OCI-M2 (cell line): ENCODE data around the gene SCFD2.
"Not testable (repeated sequence)": the region's sequence is repeated elsewhere in the genome, so short reads cannot be mapped to it uniquely, and the experiment has no call there.

Experiments
- DNase-seq: peaks from one replicate; lab custom pipeline; 2025; ENCODE audit not compliant: unreplicated experiment; lab: John Stamatoyannopoulos, UW

Gene SCFD2

DNA sequence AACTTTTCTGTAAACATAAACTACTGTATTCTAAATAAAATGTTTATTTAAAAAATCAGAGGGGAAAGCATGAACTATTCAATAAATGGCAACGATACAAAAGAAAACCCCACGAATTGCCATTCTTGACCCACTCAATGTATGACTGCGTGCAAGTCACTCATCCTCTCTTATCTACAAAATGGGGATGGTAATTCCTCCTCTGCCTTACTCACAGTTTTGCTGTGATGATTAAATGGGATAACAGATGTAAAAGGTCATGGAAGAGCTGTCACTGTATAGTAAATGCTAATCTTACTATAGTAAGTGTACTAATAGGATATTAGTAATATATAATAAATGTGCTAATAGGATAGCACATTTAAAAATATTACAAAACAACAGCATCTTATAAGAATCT, 173.4 kb downstream of the SCFD2 start:
- no peak for DNase-seq

DNA sequence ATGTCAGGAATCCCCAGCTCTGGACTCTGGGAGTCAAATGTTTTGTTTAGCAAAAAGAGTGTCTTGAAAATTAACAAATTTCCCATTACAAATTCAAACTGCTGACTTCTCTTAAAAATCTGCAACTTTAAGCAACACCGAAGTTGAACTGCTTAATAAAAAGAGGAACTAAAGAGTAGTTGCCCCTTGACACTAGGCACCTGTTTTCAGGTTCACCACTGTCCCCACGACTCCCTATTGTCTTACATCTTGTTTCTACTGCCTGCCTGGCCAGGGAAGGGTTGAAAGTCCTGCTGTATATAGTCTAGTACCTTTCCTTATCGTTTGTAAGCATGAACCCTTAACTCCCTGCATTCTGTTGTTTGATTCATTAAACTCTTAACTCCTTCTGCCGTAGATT, 173.9 kb downstream of the SCFD2 start:
- DNase-seq = no peak

DNA sequence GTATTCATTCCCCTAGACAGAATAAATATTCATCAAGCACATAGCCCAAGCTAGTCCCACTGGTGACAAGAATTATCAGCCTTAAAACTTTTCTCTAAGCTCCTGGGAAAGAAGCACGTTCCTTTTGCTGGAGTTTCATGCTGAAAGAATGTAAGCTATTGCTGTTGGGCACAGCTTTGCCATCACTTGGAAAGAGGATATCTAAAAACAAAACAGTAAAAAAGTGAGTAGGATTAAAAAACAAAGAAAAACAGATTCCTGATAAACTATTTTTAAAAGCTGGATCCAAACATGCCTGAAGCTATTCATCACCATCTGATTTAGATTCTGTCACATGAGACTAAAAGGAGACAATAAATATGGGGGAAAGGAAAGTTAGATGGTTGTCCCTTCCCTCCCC, 176.8 kb downstream of the SCFD2 start:
- DNase-seq = no peak

DNA sequence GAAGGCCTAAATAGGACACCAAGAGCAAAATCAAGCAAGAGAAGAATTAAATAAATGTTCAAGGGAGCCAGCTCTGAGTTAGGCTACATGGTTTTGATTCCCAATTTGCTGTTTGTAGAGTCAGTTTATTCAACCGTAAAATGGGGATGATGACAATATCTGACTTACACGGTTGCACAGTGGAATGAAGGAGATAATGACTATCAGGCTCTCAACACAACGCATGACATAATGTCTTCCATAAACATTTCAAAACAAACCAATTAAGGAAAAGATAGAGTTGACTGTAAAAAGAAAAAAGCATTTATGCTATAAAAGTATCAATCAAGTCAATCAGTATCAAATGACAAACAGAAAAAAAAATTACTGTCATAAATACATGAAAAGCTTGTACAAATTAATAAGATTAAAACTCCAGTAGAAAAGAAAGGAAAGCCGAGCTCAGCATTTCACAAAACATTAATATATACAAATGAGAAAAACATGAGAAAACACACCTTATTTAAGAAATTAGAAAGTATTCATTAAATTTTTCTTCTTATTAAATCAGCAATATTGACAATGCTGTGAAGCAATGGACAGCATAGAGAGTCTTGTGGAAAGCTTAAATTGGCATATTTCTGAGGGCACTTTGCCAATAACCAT, 179.0 kb downstream of the SCFD2 start:
- no peak for DNase-seq

DNA sequence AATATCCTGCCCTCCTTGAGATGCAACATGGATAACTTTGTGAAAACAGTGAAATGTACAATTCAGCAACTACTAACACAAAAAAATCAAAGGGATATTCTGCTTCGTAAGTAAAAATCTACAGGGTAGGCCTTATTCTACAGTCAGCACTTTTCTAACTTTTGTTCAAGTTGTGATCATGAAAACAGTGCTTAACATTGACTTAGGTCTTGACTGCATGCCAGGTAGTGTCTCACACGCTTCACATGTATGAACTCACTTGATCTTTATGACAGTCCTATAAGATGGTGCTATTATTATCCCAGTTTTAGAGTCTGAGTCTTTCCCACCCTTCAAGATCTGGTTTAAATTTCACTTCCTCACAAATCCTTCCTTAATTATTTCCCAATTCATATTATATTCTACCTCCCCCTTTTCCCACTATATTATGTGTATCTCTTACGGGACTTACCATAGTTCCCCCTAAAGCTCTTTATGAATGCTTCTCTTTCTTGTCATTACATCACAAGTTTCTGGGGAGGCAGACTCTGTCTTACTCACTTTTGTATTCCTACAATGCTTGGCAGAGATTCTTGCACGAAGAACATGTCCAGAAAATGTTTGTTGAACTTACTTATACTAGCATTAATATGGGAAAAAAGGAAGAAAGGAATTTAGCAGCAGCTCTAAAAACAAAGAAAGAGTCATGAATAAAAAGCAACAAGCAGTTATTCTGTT, 179.8 kb downstream of the SCFD2 start:
- DNase-seq = no peak

DNA sequence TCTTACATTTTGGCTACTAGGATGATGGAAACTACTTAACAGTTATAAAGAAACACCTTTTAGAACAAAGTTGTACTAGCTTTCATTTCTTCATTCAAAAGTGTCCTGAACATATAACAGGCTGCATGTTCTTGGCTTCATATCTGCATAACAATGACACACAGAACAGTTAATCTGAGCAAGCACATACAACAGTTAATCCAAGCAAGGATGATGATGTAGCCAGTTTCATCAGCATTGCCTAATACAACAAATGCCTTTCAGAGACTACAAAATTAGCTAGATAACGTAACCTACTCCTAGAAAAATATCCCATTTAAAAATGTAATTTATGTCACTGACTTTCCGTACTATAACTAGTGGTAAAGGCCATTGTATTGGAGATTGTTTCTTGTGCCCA, 182.1 kb downstream of the SCFD2 start:
- no peak for DNase-seq

DNA sequence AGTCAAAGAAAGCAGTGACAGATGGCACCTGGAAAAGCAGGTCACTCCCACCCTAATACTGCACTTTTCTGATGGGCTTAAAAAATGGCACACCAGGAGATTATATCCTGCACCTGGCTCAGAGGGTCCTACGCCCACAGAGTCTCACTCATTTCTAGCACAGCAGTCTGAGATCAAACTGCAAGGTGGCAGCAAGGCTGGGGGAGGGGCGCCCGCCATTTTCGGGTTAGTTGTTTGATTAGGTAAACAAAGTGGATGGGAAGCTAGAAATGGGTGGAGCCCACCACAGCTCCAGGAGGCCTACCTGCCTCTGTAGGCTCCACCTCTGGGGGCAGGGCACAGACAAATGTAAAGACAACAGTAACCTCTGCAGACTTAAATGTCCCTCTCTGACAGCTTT, 188.1 kb downstream of the SCFD2 start:
- DNase-seq = not testable (repeated sequence)

DNA sequence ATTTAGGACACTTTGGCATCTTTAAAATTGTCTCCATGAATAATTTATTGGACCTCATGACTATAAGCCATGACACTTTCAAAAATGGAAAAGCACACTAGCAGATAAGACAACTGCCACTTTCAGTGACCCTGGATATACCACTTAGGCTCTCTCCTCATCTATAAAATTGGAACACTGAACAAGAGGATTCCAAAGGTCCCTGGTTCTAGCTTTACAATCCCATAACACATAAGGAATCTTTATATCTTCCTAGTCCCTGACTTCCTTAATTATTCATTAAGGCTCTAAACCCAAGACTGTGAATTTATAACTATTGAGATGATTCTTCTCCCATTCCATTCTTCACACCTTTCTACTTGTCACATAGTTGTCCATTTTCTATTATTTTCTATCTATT, 190.2 kb downstream of the SCFD2 start:
- DNase-seq = no peak

DNA sequence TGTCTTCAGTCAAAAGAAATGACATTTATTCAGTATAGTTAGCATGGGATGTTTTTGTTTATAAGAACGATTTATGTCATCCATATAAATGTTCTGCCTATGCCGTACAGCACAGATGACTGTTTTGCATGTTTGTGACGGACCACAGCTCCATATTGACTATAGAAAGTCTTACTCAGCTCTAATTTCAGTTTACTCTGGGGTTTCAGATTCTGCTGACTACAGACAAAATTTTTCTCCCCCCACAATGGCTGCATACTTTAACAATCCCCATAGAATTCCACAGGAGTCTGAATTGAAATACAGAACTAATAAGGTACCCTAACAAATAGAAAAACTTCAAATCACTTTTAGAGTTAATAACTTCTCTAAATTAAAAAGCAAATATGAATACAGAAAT, 191.0 kb downstream of the SCFD2 start:
- no peak for DNase-seq

DNA sequence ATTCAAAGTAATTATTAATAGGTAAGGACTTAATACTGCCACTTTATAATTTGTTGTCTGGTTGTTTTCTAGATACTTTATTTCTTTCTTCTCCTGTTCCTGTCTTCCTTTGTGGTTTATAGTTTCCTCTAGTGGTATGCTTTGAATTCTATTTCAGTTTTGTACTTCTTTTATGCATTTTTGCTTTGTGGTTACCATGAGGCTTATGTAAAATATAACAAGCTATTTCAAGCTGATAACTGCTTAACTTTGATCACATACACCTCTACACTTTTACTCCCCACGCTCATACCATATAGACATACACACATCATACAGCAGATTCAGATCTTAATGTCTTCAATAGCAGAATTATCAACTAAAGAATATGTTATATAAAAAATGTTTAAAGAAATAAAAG, 192.3 kb downstream of the SCFD2 start:
- no peak for DNase-seq

DNA sequence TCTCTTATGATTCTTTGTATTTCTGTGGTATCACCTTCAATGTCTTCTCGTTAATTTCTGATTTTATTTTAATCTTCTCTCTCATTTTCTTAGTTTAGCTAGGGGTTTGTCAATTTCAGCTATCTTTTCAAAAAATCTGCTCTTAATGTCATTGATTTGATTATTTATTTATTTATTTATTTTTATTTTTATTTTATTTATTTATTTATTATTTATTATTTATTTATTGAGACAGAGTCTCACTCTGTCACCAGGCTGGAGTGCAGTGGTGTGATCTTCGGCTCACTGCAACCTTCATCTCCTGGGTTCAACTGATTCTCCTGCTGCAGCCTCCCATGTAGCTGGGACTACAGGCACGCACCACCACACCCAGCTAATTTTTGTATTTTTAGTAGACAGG, 194.1 kb downstream of the SCFD2 start:
- no peak for DNase-seq

DNA sequence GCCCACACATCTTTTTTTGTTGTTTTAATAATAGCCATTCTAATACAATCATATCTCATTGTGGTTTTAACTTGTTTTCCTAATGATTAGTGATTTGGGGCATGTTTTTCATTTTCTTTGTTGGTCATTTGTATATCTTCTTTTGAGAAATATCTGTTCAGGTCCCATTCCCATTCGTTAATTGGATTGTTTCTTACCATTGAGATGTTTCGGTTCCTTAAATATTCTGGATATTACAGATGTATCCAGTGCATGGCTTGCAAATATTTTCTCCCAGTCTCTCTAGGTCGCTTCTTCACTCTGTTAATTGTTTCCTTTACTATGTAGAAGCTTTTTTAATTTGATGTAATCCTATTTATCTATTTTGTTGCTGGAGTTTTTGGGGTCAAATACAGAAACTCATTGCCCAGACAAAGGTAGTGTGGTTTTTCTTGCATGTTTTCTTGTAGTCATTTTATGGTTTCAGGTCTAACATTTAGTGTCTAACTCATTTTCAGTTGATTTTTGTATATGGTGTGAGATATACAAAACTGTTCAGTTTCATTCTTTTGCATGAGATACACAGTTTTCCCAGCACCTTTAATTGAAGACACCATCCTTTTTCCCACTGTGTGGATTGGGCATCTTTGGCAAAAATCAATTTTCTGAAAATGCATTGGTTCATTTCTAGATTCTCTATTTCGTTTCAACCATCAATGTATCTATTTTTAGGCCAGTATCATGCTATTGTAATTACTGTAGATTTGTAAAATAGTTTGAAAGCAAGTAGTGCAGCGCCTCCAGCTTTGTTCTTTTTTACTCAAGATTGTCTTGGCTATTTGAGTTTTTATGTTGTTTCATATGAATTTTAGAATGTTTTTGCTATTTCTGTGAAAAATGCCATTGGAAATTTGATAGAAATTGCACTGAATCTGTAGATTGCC, 195.9 kb downstream of the SCFD2 start:
- DNase-seq = no peak

DNA sequence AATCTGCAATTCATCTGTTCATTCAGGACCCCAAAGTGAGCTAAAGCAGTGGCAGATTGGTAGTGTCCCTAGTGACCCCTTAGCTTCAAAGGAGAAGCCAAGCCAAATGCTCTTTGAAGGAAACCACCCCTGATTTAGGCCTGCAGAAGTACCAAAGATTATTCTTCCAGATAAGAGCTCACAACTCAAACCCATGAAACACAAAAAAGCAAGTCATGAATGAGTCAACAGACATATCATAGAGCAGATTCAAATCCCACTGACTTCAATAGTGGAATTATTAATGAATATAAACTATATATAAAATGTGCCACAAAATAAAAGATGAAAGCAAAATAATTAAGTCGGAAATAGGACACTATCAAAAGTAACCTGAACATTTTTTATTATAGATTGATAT, 197.6 kb downstream of the SCFD2 start:
- no peak for DNase-seq

DNA sequence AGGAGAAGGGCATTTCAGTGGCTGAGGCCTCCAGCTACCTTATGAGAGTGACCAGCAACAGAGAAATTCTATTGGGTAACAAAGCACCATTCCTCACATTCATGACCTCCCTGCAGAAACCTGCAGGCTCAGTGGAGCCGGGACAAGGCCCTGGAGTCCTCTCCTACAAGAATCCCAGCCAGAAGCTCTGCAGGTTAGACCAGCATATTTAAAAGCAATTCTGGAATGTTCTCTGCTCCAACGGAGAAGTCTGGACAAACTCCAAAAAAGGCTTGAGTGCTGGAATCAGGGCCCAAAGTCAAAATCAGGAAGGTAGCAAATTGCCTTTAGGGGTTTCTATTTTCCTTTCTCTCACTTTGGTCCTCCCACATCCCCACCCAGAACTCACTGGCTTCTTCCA, 202.9 kb downstream of the SCFD2 start:
- DNase-seq = no peak

DNA sequence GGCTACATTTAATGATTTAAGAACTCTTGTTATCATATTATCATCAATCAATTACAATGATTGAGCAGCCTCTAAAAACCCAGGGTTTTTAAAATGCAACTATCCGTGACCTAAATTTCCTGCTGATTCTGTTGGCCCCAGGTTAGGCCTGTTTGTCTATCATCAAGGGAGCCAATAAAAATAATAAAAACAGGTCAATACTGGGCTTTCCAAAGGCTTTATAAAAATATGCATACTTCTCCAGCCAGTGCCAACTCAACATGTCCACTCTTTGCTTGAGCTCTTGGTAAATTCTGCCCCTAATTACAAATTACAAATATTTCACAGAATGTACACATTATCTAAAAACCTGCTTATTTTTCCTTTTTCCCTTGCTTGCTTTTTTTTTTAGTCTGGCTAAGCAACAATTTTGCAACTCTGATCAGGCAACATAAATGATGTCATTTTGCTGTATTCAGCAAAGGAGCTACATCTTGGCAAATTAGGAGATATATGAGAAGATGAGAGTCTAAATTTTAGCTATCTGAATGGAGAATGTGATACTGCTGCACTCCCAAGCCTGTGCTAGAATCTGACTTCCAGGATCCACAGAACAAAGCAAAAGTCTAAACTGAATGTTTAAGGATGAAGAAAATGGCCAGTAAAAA, 204.0 kb downstream of the SCFD2 start:
- DNase-seq = no peak

DNA sequence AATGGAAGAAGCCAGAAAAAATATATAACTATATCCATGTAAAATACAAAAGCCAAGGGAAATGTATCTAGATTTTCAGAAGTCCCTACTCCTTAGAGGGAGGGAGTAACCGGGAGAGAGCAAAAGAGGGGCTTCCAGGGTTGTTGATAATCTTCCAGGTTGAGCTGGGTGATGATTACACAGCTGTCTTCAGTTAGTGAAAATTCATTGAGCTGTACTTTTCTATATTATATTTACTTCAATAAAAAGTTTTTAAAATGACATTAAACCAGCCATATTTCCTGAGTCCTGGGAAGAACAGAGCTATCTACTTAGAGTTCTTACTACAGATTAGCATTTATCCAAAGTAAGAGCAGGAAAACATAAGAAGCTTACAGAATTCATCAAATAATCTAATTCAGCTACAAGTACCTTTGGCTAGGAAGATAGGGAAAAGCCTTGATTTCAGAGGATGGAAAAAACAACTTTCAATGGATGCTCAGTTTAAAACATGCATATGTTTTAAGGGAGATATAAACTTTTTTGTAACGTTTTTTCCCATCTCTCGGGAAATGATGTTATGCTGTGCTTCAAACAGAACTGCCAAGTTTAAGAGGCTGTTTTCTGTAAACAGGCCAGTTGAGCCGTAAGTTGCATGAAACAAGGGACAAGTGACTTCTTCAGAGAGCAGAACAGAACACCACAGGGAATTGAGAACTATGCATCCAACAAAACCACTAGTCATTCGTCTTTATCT, 204.6 kb downstream of the SCFD2 start:
- no peak for DNase-seq

DNA sequence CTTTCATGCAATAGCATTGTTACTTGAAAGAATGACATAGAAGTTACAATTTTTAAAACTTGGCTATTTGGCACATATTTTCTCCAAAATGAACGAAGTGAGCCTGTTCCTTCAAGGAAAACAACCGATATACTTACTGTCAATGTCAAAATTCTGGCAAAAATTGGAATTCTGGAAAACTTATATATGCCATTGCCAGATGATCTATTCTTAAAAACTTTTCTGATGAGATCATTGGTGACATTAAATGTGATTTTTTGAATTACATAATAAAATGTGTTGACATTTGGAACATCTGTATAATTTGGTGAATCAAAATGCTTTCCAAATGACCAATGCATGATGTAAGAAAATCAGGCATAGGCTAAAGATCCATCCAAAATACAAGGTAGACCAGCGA, 209.0 kb downstream of the SCFD2 start:
- DNase-seq = no peak

DNA sequence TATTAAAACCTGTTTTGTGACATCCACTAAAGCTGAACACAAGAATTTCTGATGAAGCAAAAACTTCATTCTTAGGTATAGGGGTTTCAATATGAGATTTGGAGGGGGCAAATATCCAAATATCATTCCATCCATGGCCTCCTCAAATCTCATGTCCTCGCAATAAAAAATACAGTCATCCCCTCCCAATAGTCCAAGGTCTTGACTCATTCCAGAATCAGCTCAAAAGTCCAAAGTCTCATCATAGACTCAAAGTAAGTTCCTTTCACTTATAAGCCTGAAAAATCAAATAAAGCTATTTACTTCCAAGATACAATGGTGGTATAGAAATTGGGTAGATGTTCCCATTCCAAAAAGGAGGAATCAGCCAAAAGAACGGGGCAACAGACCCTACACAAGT, 213.4 kb downstream of the SCFD2 start:
- DNase-seq = no peak

DNA sequence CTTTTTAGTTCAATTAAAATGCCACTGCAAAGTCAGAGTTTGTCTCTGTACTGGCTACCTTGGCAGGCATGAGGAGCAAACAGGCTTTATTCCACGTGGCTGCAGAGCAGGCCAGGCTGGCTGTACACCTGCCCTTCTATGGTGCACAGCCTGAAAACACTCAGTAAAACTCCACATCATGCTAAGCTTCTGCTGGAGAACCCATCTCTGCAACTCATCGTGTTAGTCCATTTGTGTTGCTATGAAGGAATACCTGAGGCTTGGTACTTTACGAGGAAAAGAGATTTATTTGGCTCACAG, 214.4 kb downstream of the SCFD2 start:
- DNase-seq = no peak

DNA sequence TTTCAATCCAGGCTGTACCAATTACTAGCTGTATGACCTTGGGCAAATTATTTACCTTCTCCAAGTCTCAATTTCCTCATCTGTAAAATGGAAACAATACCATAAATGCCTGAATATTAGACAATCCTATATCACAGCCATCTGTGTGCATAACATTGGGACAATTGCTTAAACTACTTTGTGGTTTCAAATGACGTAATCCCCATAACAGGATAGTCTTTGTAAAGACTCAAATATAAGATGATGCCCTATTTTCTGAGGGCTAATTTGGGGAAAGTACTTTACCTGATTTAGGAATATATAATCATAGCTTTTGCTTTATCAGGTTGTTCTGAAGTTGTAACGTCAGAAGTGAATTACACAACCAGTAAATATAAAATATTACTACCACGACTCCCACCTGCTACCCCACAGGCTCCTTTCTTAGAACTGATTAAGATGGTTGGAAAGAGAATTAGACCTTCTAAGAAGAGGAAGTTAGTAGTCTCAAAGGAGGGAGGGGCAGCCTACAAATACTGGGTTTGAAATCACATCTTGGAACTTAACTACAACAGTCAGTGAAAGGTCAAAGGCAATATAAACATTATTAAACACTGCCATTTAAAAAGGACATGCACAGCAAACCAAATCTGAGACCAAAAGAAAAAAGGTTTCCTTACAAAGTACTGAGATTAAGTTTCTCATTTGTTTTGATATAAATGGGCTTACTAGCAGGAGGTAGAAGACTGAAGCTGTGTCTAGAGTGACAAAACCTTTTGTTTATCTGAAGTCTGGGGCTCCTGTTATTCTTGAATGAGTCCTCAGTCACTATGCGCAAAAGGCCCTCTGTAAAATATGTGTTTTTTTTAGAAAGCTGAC, 215.0 kb downstream of the SCFD2 start:
- no peak for DNase-seq
